SHP77 (cell line): Measurements from ENCODE around the gene ANKRD24.
"Not testable (repeated sequence)": the region's sequence is repeated elsewhere in the genome, so short reads cannot be mapped to it uniquely, and the experiment has no call there.

Source experiments
- DNase-seq, 2 experiments: peaks; one replicate each; lab custom pipeline; 2025; lab: John Stamatoyannopoulos, UW

Gene ANKRD24

GRCh38 chr19:4230237-4230636 is 47.7 kb downstream of the ANKRD24 start:
- not testable (repeated sequence) for DNase-seq

- not testable (repeated sequence) for DNase-seq
Measured at GRCh38 chr19:4231521-4231920, 49.0 kb downstream of the ANKRD24 start.

- DNase-seq, result not testable (repeated sequence)
Measured at GRCh38 chr19:4232139-4232538, 49.6 kb downstream of the ANKRD24 start.

GRCh38 chr19:4232614-4233281 is 50.3 kb downstream of the ANKRD24 start:
- DNase-seq, result peak in 1 of 2 experiments; percentile 22

- DNase-seq, result peak in 1 of 2 experiments; percentile 38
Measured at GRCh38 chr19:4233282-4233853, 50.9 kb downstream of the ANKRD24 start.

- peak in 1 of 2 experiments; percentile 31 for DNase-seq
Measured at GRCh38 chr19:4234142-4234861, 51.8 kb downstream of the ANKRD24 start.

GRCh38 chr19:4234862-4235201 is 52.3 kb downstream of the ANKRD24 start:
- peak in 1 of 2 experiments; percentile 23 for DNase-seq

GRCh38 chr19:4237510-4237909 is 55.0 kb downstream of the ANKRD24 start:
- DNase-seq, result not testable (repeated sequence)

GRCh38 chr19:4238831-4239230 is 56.3 kb downstream of the ANKRD24 start:
- no peak for DNase-seq

GRCh38 chr19:4241824-4242430 is 59.4 kb downstream of the ANKRD24 start:
- no peak for DNase-seq

- not testable (repeated sequence) for DNase-seq
Measured at GRCh38 chr19:4245938-4246337, 63.4 kb downstream of the ANKRD24 start.

GRCh38 chr19:4246767-4247593 is 64.5 kb downstream of the ANKRD24 start, which contains the start of gene YJU2:
Gene YJU2 (plus strand): TSS chr19:4247080. CDS start chr19:4247147, 67 bp downstream.
- DNase-seq, result peak; percentile 97 to 99

GRCh38 chr19:4256563-4256962 is 74.1 kb downstream of the ANKRD24 start:
- DNase-seq, result no peak

GRCh38 chr19:4257025-4257424 is 74.5 kb downstream of the ANKRD24 start:
- no peak for DNase-seq

- no peak for DNase-seq
Measured at GRCh38 chr19:4258181-4258580, 75.7 kb downstream of the ANKRD24 start.

GRCh38 chr19:4260613-4261191 is 78.2 kb downstream of the ANKRD24 start:
- no peak for DNase-seq

- DNase-seq, result no peak
Measured at GRCh38 chr19:4264812-4265211, 82.3 kb downstream of the ANKRD24 start.

GRCh38 chr19:4266253-4267000 is 83.9 kb downstream of the ANKRD24 start:
- DNase-seq, result no peak

- DNase-seq, result peak; percentile 26 to 55
Measured at GRCh38 chr19:4267101-4267900, 84.8 kb downstream of the ANKRD24 start.
